MM.1S (cell line): ENCODE measurements around the gene RNASE3.
A peak's percentile ranks its signal among the peaks of the same experiment; 100 is the strongest.

Experiments
- EZH2 ChIP-seq: fragments of 300-600 bp; sonication (generic); optimal IDR thresholded peaks from 2 replicates; pipeline ENCODE3; 2017; ENCODE audit warnings: low read depth, mild to moderate bottlenecking, antibody characterized with exemption, low read length, mixed read lengths
- EZH2phosphoT487 ChIP-seq: fragments of 300-600 bp; sonication (generic); IDR thresholded peaks from 2 replicates; pipeline ENCODE4 v1.6.1; 2018; ENCODE audit warnings: antibody characterized with exemption, low read length
- TF ChIP-seq, protein P1 (sequence below): fragments of 300-600 bp; sonication (generic); IDR thresholded peaks from 2 replicates; pipeline ENCODE4 v1.5.1; 2016; ENCODE audit warnings: antibody characterized with exemption, low read length, mixed read lengths

DNA sequence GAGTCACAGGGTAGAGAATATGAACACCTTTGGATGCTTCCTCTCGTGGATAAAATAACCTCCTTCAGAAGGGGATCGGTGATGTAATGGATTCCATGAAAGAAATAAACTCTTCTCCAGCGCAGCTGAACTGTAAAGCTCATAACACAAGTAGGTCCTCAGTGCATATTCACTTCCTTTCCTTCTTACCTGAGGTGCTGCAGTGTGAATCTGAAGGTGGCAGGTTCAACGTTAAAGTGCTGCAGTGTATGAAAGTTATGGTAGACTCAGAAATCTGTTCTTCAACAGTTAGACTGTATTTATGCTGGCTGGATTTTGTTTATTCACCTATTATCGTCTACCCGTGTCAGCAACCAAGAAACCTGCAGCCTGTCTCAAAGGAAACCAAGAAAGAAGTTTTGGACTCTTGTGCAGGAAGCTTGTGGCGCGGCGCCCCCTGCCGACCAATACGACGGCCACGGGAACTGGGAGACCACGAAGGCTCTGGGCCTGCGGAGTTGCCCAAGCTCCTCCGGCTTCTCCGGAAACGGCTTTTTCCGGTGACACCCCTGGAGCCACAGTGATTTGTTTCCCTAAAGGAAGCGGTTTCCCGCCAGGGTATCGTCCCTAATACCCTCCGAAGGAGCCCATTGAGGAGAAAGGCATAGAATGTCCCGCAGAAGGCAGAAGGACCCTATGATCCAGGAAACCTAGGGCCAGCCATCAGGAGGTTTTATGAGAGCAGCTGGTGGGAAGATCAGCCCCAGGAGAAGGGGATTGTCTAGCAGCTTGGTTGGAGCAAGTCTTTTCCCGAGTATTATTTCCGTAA lies 17.6 kb upstream of the RNASE3 start:
- TF ChIP-seq, protein P1, sequence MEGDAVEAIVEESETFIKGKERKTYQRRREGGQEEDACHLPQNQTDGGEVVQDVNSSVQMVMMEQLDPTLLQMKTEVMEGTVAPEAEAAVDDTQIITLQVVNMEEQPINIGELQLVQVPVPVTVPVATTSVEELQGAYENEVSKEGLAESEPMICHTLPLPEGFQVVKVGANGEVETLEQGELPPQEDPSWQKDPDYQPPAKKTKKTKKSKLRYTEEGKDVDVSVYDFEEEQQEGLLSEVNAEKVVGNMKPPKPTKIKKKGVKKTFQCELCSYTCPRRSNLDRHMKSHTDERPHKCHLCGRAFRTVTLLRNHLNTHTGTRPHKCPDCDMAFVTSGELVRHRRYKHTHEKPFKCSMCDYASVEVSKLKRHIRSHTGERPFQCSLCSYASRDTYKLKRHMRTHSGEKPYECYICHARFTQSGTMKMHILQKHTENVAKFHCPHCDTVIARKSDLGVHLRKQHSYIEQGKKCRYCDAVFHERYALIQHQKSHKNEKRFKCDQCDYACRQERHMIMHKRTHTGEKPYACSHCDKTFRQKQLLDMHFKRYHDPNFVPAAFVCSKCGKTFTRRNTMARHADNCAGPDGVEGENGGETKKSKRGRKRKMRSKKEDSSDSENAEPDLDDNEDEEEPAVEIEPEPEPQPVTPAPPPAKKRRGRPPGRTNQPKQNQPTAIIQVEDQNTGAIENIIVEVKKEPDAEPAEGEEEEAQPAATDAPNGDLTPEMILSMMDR, result peak; percentile 72
- no peak for TF ChIP-seq EZH2
- TF ChIP-seq EZH2phosphoT487, result no peak
